Activated CD8-positive, alpha-beta T cell treated with anti-CD3 and anti-CD28 coated beads, Interleukin-2, amount 10 ng/mL, durations not matched to agents 7 days and 5 days (primary cell): Measurements from ENCODE around the gene VAMP1. TPM values are rescaled to one million over a fixed set of nuclear protein-coding genes. Genes with fewer than 3 reads are reported as not detected.
"Not testable (repeated sequence)": the region's sequence is repeated elsewhere in the genome, so short reads cannot be mapped to it uniquely, and the experiment has no call there.

Source experiments
- ATAC-seq: fragments of 150-1000 bp; cut with Tn5 transposase; one replicate; pipeline ENCODE4 v1.10.0; 2021; ENCODE audit warnings: moderate library complexity
- CTCF ChIA-PET: fragments of 350-600 bp; sonication (Branson Sonifier 250); formaldehyde crosslinking; loops from one replicate; lab custom pipeline; 2021; ENCODE audit warnings: antibody characterized with exemption; lab: Charles Lee
- POLR2A ChIA-PET: fragments of 350-600 bp; sonication (Branson Sonifier 250); formaldehyde crosslinking; loops from one replicate; lab custom pipeline; 2021; ENCODE audit warnings: antibody characterized with exemption; lab: Charles Lee
- DNase-seq: peaks from one replicate; pipeline ENCODE4 v3.0.0-alpha.2; 2020
- H3K27ac Mint-ChIP-seq: one replicate; pipeline ENCODE4 v1.8.0; 2021; ENCODE audit warnings: mild to moderate bottlenecking, mixed read lengths
- H3K27me3 Mint-ChIP-seq: one replicate; pipeline ENCODE4 v1.8.0; 2021; ENCODE audit warnings: low read depth, mixed read lengths
- H3K36me3 Mint-ChIP-seq: one replicate; pipeline ENCODE4 v1.8.0; 2021; ENCODE audit warnings: low read depth, mixed read lengths
- H3K4me1 Mint-ChIP-seq: one replicate; pipeline ENCODE4 v1.8.0; 2021; ENCODE audit warnings: low read depth, mixed read lengths
- H3K4me3 Mint-ChIP-seq: one replicate; pipeline ENCODE4 v1.8.0; 2021; ENCODE audit warnings: mild to moderate bottlenecking, mixed read lengths
- H3K9me3 Mint-ChIP-seq: one replicate; pipeline ENCODE4 v1.8.0; 2022; ENCODE audit warnings: mixed read lengths; ENCODE audit not compliant: insufficient read depth
- total RNA-seq, 2 experiments: library from RNA; stranded (reverse); gene quantifications; one replicate each; pipeline ENCODE4 v1.2.3, GENCODE V29; 2021

Gene VAMP1
- total RNA-seq, 2 experiments from 2014 or later: 46.6 to 48.9 TPM

- ATAC-seq: no peak
These were observed 32.9 kb downstream of the VAMP1 start for GRCh38 chr12:6437586-6437985.

GRCh38 chr12:6435961-6436715 is 34.3 kb downstream of the VAMP1 start:
- ChIA-PET CTCF (interaction anchor here (1.8 to 5.7 kb wide), 3 partner anchors 8 to 29 kb away, joined by 4 to 35 read pairs (median 7); no protein-coding TSS in a partner anchor), POLR2A (interaction anchor here (0.5 to 6.4 kb wide), 4 partner anchors 15 to 288 kb away, joined by 3 to 48 read pairs (median 24); partner anchors contain the start of genes COPS7A and TAPBPL)
- no peaks in the 10 kb centered on the region for H3K27me3 Mint-ChIP-seq
- H3K4me3 Mint-ChIP-seq: no peak overlapping the region
- H3K36me3 Mint-ChIP-seq: no peaks in the 10 kb centered on the region
- no peak for DNase-seq
- ATAC-seq: no peak
- H3K9me3 Mint-ChIP-seq: no peaks in the 10 kb centered on the region
- H3K27ac Mint-ChIP-seq: no peak overlapping the region
- peaks cover 42% of the 10 kb centered on the region for H3K4me1 Mint-ChIP-seq

More at GRCh38 chr12:6437586-6437985, 32.9 kb downstream of the VAMP1 start:
- POLR2A ChIA-PET: interaction anchor here (6.0 to 7.1 kb wide), 2 partner anchors 14 kb away, joined by 43 to 47 read pairs; partner anchors contain the start of gene TAPBPL
- Mint-ChIP-seq H3K27me3 (no peaks in the 10 kb centered on the region), H3K4me1 (peaks cover 46% of the 10 kb centered on the region), H3K9me3 (no peaks in the 10 kb centered on the region), H3K4me3 (no peak overlapping the region), H3K36me3 (no peaks in the 10 kb centered on the region), H3K27ac (no peak overlapping the region)
- no peak for DNase-seq
- CTCF ChIA-PET: interaction anchor here (1.3 to 5.7 kb wide), 4 partner anchors 9 to 28 kb away, joined by 3 to 35 read pairs (median 6); no protein-coding TSS in a partner anchor

- H3K36me3 Mint-ChIP-seq: no peaks in the 10 kb centered on the region
- peak overlapping the region; percentile 91 for H3K27ac Mint-ChIP-seq
- no peaks in the 10 kb centered on the region for H3K9me3 Mint-ChIP-seq
- peak; percentile 62 for DNase-seq
- peak; percentile 87 for ATAC-seq
- H3K27me3 Mint-ChIP-seq: no peaks in the 10 kb centered on the region
- CTCF ChIA-PET: interaction anchor here (0.8 to 5.7 kb wide), 10 partner anchors 10 to 128 kb away, joined by 3 to 39 read pairs (median 6); partner anchors contain the start of gene CD27
- peaks cover 54% of the 10 kb centered on the region for H3K4me1 Mint-ChIP-seq
- peak overlapping the region; percentile 50 for H3K4me3 Mint-ChIP-seq
- POLR2A ChIA-PET: interaction anchor here (1.2 to 6.4 kb wide), 7 partner anchors 8 to 100 kb away, joined by 4 to 48 read pairs (median 15); partner anchors contain the start of genes CD27, TAPBPL and VAMP1
These were observed 36.0 kb downstream of the VAMP1 start for GRCh38 chr12:6434205-6435140.

GRCh38 chr12:6432991-6433390 is 37.5 kb downstream of the VAMP1 start:
- DNase-seq: no peak
- Mint-ChIP-seq H3K27me3 (no peaks in the 10 kb centered on the region), H3K9me3 (no peaks in the 10 kb centered on the region), H3K4me3 (no peak overlapping the region), H3K36me3 (no peaks in the 10 kb centered on the region), H3K4me1 (peaks cover 51% of the 10 kb centered on the region), H3K27ac (peak overlapping the region; percentile 61)
- ATAC-seq: peak; percentile 33
- POLR2A ChIA-PET: interaction anchor here (2.1 to 6.4 kb wide), 4 partner anchors 11 to 37 kb away, joined by 9 to 48 read pairs (median 30); partner anchors contain the start of genes CD27, TAPBPL and VAMP1
- CTCF ChIA-PET: interaction anchor here (1.3 to 5.7 kb wide), 6 partner anchors 8 to 107 kb away, joined by 3 to 39 read pairs (median 19); partner anchors contain the start of gene CD27

- CTCF ChIA-PET: no interaction called here
- peak overlapping the region; percentile 60 for H3K27ac Mint-ChIP-seq
- no peaks in the 10 kb centered on the region for H3K36me3 Mint-ChIP-seq
- no peaks in the 10 kb centered on the region for H3K9me3 Mint-ChIP-seq
- H3K27me3 Mint-ChIP-seq: no peaks in the 10 kb centered on the region
- DNase-seq: peak; percentile 44
- POLR2A ChIA-PET: no interaction called here
- H3K4me3 Mint-ChIP-seq: no peak overlapping the region
- ATAC-seq: no peak
- peaks cover 72% of the 10 kb centered on the region for H3K4me1 Mint-ChIP-seq
These were observed 40.1 kb downstream of the VAMP1 start for GRCh38 chr12:6430124-6430989.

GRCh38 chr12:6428326-6428725 is 42.2 kb downstream of the VAMP1 start:
- peaks cover 71% of the 10 kb centered on the region for H3K4me1 Mint-ChIP-seq
- no peaks in the 10 kb centered on the region for H3K36me3 Mint-ChIP-seq
- DNase-seq (no peak), ATAC-seq (no peak)
- no peak overlapping the region for H3K4me3 Mint-ChIP-seq
- peak overlapping the region; percentile 30 for H3K27ac Mint-ChIP-seq
- H3K27me3 Mint-ChIP-seq: no peaks in the 10 kb centered on the region
- CTCF ChIA-PET: interaction anchor here (0.9 to 7.8 kb wide), 4 partner anchors 9 to 94 kb away, joined by 3 to 288 read pairs (median 4); no protein-coding TSS in a partner anchor
- H3K9me3 Mint-ChIP-seq: no peaks in the 10 kb centered on the region
- POLR2A ChIA-PET: interaction anchor here (1.1 to 6.1 kb wide), 3 partner anchors 35 to 42 kb away, joined by 3 to 38 read pairs (median 6); partner anchors contain the start of gene VAMP1

- peaks cover 72% of the 10 kb centered on the region for H3K4me1 Mint-ChIP-seq
- peak overlapping the region; percentile 90 for H3K27ac Mint-ChIP-seq
- not testable (repeated sequence) for DNase-seq, ATAC-seq, H3K27me3 Mint-ChIP-seq, H3K9me3 Mint-ChIP-seq, H3K36me3 Mint-ChIP-seq
- peak overlapping the region; percentile 62 for H3K4me3 Mint-ChIP-seq
- ChIA-PET POLR2A (interaction anchor here (1.0 to 6.1 kb wide), 8 partner anchors 18 to 105 kb away, joined by 3 to 49 read pairs (median 6); partner anchors contain the start of genes TAPBPL and VAMP1), CTCF (interaction anchor here (0.9 to 7.8 kb wide), 5 partner anchors 9 to 110 kb away, joined by 3 to 288 read pairs (median 4); partner anchors contain the start of gene GAPDH)
These were observed 42.7 kb downstream of the VAMP1 start for GRCh38 chr12:6427796-6428195.

- POLR2A ChIA-PET: interaction anchor here (1.0 to 6.1 kb wide), 11 partner anchors 17 to 106 kb away, joined by 3 to 49 read pairs (median 6); partner anchors contain the start of genes CD27, MRPL51, TAPBPL and VAMP1
- peak; percentile 86 for DNase-seq
- no peaks in the 10 kb centered on the region for H3K9me3 Mint-ChIP-seq
- no peaks in the 10 kb centered on the region for H3K27me3 Mint-ChIP-seq
- H3K36me3 Mint-ChIP-seq: no peaks in the 10 kb centered on the region
- peaks cover 69% of the 10 kb centered on the region for H3K4me1 Mint-ChIP-seq
- CTCF ChIA-PET: interaction anchor here (1.4 to 7.8 kb wide), 9 partner anchors 7 to 111 kb away, joined by 3 to 288 read pairs (median 36); partner anchors contain the start of genes CD27, GAPDH, MRPL51 and TAPBPL
- H3K4me3 Mint-ChIP-seq: peak overlapping the region; percentile 62
- H3K27ac Mint-ChIP-seq: peak overlapping the region; percentile 90
- ATAC-seq: peak; percentile 78
These were observed 43.4 kb downstream of the VAMP1 start for GRCh38 chr12:6426882-6427671.
